ENCODE measurements around the gene LRRC73.
"Not testable (repeated sequence)": the region's sequence is repeated elsewhere in the genome, so short reads cannot be mapped to it uniquely, and the experiment has no call there.

The LRRC73 gene

DNA sequence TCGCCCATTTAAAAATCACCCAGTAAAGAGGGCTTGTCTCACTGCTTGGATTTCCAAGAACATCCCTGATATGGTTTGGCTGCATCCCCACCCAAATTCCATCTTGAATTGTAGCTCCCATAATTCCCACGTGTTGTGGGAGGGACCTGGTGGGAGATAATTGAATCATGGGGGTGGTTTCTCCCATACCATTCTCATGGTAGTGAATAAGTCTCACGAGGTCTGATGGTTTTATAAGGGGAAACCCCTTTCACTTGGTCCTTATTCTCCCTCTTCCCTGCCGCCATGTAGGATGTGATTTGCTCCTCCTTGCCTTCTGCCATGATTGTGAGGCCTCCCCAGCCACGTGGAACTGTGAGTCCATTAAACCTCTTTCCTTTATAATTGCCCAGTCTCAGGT lies 42.9 kb downstream of the LRRC73 start:
- DNase-seq (ENCODE audit: low read depth in 2 of 2, low spot score in 1 of 2) = not testable (repeated sequence)

DNA sequence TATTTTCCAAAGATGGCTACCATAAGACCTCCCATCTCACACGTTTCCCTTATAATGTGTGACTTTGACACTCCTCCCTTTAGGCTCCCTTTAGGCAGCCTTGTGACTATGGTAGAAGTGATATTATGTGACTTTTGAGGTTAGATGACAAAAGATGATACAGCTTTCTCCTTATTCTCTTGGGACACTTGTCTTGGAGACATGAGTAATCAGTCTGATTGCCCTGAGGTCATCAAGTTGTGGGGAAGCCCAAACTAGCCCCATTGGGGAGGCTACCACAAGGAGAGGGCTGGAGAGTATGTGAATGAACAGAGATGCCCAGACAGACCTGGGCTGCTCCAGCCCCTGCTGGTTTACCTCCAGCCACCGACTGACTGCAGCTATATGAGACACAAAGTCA lies 44.2 kb downstream of the LRRC73 start:
- DNase-seq (ENCODE audit: low read depth in 2 of 2, low spot score in 1 of 2) = no peak

DNA sequence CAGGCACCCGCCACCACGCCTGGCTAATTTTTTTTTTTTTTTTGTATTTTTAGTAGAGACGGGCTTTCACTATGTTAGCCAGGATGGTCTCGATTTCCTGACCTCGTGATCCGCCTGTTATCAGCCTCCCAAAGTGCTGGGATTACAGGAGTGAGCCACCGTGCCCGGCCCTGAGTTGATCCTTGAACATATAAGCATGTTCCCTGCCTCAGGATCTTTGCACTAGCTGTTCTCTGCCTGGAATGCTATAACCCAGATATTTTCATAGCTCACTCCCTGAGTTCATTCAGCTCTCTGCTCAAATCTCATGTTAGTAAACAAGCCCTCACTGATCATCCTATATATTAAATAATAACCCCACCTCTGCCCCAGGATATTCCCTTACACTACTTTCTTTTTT lies 45.8 kb downstream of the LRRC73 start:
- DNase-seq (ENCODE audit: low read depth in 2 of 2, low spot score in 1 of 2) = no peak

DNA sequence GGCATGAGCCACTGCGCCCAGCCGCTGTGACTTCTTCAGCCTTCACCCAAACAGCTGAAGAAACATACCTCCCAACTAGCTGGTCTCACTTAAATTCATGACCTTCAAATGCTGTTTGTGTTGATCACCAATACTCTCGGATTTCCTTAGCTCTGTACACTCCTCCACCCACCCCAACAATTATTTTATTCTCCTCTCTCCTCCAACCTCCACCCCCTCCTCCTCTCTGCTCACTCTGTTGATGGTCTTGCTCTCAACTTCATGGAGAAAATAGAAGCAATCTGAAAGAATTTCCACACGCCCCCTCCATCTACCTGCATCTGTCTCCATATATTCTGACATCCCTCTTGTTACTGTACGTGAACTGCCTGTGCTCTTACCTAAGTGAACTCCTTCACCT lies 48.2 kb downstream of the LRRC73 start:
- DNase-seq (ENCODE audit: low read depth in 2 of 2, low spot score in 1 of 2) = no peak

DNA sequence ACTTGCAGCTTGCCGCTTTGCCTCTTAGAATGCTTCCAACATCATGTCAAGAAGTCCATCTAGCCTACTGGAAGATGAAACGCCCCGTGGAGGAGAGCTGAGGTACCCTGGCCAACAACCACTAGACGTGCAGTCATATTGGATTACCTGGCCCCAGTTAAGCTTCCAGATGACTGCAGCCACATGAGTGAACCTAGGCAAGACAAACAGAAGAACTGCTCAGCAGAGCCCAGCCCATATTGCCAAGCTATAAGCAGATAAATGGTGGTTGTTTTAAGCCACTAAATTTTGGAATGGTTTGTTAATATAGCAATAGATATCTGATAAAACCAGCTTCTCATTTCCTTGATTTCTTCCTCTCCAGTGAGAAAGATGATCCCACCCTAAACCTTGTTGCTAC lies 50.1 kb downstream of the LRRC73 start:
- no peak for DNase-seq (ENCODE audit: low read depth in 2 of 2, low spot score in 1 of 2)

GRCh38 chr6:43459535-43459934 lies 50.6 kb downstream of the LRRC73 start:
- no peak for DNase-seq (ENCODE audit: low read depth in 2 of 2, low spot score in 1 of 2)

DNA sequence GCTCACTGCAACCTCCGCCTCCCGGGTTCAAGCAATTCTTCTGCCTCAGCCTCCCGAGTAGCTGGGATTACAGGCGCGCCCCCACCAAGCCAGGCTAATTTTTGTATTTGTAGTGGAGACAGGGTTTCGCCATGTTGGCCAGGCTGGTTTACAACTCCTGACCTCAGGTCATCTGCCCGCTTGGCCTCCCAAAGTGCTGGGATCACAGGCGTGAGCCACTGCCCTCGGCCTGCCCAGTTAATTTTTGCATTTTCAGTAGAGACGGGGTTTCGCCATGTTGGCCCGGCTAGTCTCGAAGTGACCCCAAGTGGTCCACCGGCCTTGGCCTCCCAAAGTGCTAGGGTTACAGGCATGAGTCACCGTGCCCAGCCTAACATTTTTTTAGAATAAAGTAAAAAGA lies 52.0 kb downstream of the LRRC73 start:
- not testable (repeated sequence) for DNase-seq (ENCODE audit: low read depth in 2 of 2, low spot score in 1 of 2)

DNA sequence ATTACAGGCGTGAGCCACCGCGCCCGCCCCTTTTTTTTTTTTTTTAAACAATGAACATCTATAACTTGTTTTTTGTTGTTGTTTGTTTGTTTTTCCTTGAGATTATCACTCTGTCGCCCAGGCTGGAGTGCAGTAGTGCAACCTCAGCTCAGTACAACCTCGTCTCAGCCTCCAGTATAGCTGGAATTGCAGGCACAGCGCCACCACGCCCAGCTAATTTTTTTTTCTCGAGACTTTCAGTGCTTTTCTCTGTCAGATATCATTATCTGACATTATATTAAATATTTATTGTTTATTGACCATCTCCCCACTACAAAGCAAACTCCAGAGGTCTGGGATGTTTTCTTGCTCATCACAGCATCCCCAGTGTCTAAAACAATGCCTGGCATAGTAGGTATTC lies 52.5 kb downstream of the LRRC73 start:
- DNase-seq (ENCODE audit: low read depth in 2 of 2, low spot score in 1 of 2) = no peak
